ENCODE results near the gene ARRB2. TPM values are rescaled to one million over a fixed set of nuclear protein-coding genes. Genes with fewer than 3 reads are reported as not detected.

ARRB2 gene
- total RNA-seq, 1 experiment from 2014 or later, result 75.3 TPM

GRCh38 chr17:4766723-4767122 lies 56.3 kb downstream of the ARRB2 start:
- Histone ChIP-seq H3K14ac (ENCODE audit: insufficient read depth, low read length) (no peak overlapping the region), H4K8ac (replicated peaks; ENCODE audit: insufficient read length, low read depth, low read length) (no peak overlapping the region), H2BK12ac (ENCODE audit: insufficient read length, low read depth, low read length) (no peak overlapping the region), H3K27me3 (ENCODE audit: insufficient read depth, low read length) (no peaks in the 10 kb centered on the region), H3K4ac (ENCODE audit: low read depth, low read length) (no peak overlapping the region), H3K4me1 (ENCODE audit: insufficient read depth, low read length) (no peaks in the 10 kb centered on the region), H3K18ac (ENCODE audit: insufficient read length, low read depth, low read length) (no peak overlapping the region), H4K91ac (ENCODE audit: insufficient read length, low read depth, low read length) (no peak overlapping the region), H3K23me2 (ENCODE audit: insufficient read length, low read depth, low read length, poor library complexity, severe bottlenecking) (no peaks in the 10 kb centered on the region), H2AFZ (ENCODE audit: low read length) (no peak overlapping the region), H2BK20ac (ENCODE audit: low read depth, low read length, poor library complexity, severe bottlenecking) (no peak overlapping the region), H4K20me1 (ENCODE audit: control insufficient read depth, insufficient read depth, insufficient read length) (no peaks in the 10 kb centered on the region), H2BK5ac (ENCODE audit: insufficient read length, low read length) (no peak overlapping the region), H2BK15ac (ENCODE audit: low read depth, low read length) (no peak overlapping the region), H3T11ph (ENCODE audit: low read length) (no peak overlapping the region), H3K79me2 (ENCODE audit: insufficient read depth, low read length) (no peaks in the 10 kb centered on the region), H3K9ac (ENCODE audit: extremely low read depth, insufficient read length, low read length) (no peak overlapping the region), H3K56ac (ENCODE audit: insufficient read length, low read depth, low read length) (no peak overlapping the region), H3K4me2 (ENCODE audit: insufficient read depth, insufficient read length, low read length) (no peak overlapping the region), H2AK5ac (ENCODE audit: insufficient read length, low read length) (no peak overlapping the region), H3K27ac (ENCODE audit: insufficient read length, low read depth, low read length) (no peak overlapping the region), H2BK120ac (ENCODE audit: low read depth, low read length, poor library complexity, severe bottlenecking) (no peak overlapping the region), H3K79me1 (ENCODE audit: insufficient read depth, low read depth, low read length, poor library complexity, severe bottlenecking) (no peaks in the 10 kb centered on the region), H3K23ac (ENCODE audit: insufficient read length, low read depth, low read length) (no peak overlapping the region), H3K9me3 (ENCODE audit: control insufficient read depth, low read depth, low read length) (no peaks in the 10 kb centered on the region), H4K5ac (ENCODE audit: insufficient read length, low read depth, low read length) (no peak overlapping the region)
- WGBS (ENCODE audit: extremely low coverage, insufficient read length, low lambda C conversion rate), result no CpG with 5 or more reads among the region's 9 CpGs
- H3K27me3 Mint-ChIP-seq (ENCODE audit: low read depth), result peaks cover 8% of the 10 kb centered on the region
- no peaks in the 10 kb centered on the region for H3K9me3 Mint-ChIP-seq
- no peaks in the 10 kb centered on the region for H3K4me1 Mint-ChIP-seq
- DNase-seq, result no peak
- no peaks in the 10 kb centered on the region for H3K36me3 Mint-ChIP-seq (ENCODE audit: insufficient read depth in 1 of 3, low read depth in 3 of 3)
- TF ChIP-seq CTCF (conservative IDR thresholded peaks at IDR 0.05), result no peak
- no peak overlapping the region for H3K4me3 Mint-ChIP-seq
- H3K27ac Mint-ChIP-seq, result no peak overlapping the region
